DND-41 (cell line): ENCODE data around the gene ESRRB.

Experiments used
- ATAC-seq: fragments of 200-7000 bp; cut with Tn5 transposase; 3 replicates; pipeline ENCODE4 v1.9.1; 2021; ENCODE audit warnings: low read depth; ENCODE audit not compliant: insufficient read depth
- DNase-seq: peaks from one replicate; pipeline ENCODE4 v3.0.0-alpha.2; 2020
- H2AFZ ChIP-seq: 2 replicates; pipeline ENCODE4 v1.6.0; 2012; ENCODE audit warnings: low read depth, low read length
- H3K27ac ChIP-seq: 2 replicates; pipeline ENCODE4 v1.5.1; 2012; ENCODE audit warnings: low read length, inconsistent platforms
- H3K27me3 ChIP-seq: fragments of 200-600 bp; sonication (generic); 2 replicates; pipeline ENCODE4 v1.6.0; 2012; ENCODE audit warnings: low read length, mild to moderate bottlenecking, inconsistent platforms; ENCODE audit not compliant: insufficient read depth, poor library complexity
- H3K36me3 ChIP-seq: 2 replicates; pipeline ENCODE4 v1.5.1; 2012; ENCODE audit warnings: low read length, inconsistent platforms; ENCODE audit not compliant: insufficient read depth
- H3K4me1 ChIP-seq: 2 replicates; pipeline ENCODE4 v1.5.1; 2012; ENCODE audit warnings: mild to moderate bottlenecking, low read length; ENCODE audit not compliant: insufficient read depth
- H3K4me2 ChIP-seq: 2 replicates; pipeline ENCODE4 v1.6.0; 2012; ENCODE audit warnings: mild to moderate bottlenecking, moderate library complexity, low read length, inconsistent platforms; ENCODE audit not compliant: insufficient read depth
- H3K4me3 ChIP-seq, 2 experiments: fragments of 200-600 bp in 1 of 2; shearing (Covaris generic) in 1 of 2; 2 replicates each; pipeline ENCODE4 v1.5.1; 2012 to 2016; ENCODE audit warnings: inconsistent platforms in 2 of 2, low read length in 2 of 2, mild to moderate bottlenecking in 2 of 2, low read depth in 1 of 2, moderate library complexity in 1 of 2
- H3K79me2 ChIP-seq: 2 replicates; pipeline ENCODE4 v1.6.0; 2012; ENCODE audit warnings: low read length, inconsistent platforms; ENCODE audit not compliant: insufficient read depth
- H3K9ac ChIP-seq: 2 replicates; pipeline ENCODE4 v1.6.0; 2012; ENCODE audit warnings: low read depth, mild to moderate bottlenecking, inconsistent platforms, low read length, moderate library complexity
- H3K9me3 ChIP-seq: 2 replicates; pipeline ENCODE4 v1.5.1; 2012; ENCODE audit warnings: low read length, moderate library complexity, mild to moderate bottlenecking, inconsistent platforms; ENCODE audit not compliant: insufficient read depth, severe bottlenecking
- H4K20me1 ChIP-seq: 2 replicates; pipeline ENCODE4 v1.6.0; 2012; ENCODE audit warnings: low read length; ENCODE audit not compliant: insufficient read depth
- EZH2 ChIP-seq: IDR thresholded peaks from 3 replicates; pipeline ENCODE4 v1.6.1; 2012; ENCODE audit warnings: borderline replicate concordance, low read depth, mild to moderate bottlenecking, moderate library complexity, low read length, inconsistent platforms; ENCODE audit not compliant: severe bottlenecking
- TF ChIP-seq, protein P1 (sequence below): IDR thresholded peaks from 2 replicates; pipeline ENCODE4 v1.5.1; 2012; ENCODE audit warnings: borderline replicate concordance, low read length, moderate library complexity, mild to moderate bottlenecking; ENCODE audit not compliant: poor library complexity, severe bottlenecking; ENCODE audit errors: extremely low read depth

Gene ESRRB

DNA sequence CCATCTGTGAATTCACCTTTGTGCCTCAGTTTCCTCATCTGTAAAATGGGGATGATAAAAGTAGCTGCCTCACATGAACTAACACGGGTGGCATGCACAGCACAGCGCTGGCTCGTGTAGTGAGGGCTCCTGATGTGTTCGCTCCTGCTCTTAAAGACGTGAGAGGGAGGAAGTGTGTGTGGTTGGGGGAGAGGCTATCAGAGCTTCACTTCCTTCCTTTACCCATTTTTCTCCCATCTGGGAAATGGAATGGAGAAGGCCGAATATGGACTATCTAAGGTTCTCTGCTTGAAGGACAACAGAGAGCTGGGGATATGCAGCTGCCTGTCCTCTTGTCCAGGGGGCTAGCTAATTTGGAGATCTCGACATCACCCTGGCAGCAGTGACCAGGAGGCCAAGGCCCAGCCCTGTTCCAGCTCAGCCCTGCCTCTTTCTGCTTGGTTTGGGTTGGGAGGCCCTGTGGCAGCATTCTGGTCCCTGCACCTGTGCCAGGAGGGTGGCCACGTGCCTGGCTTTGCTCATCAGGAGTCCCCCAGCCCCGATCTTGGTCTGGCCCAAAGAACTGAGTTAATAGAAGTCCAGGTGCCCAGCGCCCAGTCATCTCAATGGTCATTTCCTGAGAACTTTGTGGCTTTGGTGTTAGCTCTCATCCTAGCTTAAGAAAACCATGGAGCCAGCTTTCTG lies 44.5 kb upstream of the ESRRB start:
- H3K9me3 ChIP-seq: no peaks in the 10 kb centered on the region
- H3K4me2 ChIP-seq: no peak overlapping the region
- TF ChIP-seq, protein P1, sequence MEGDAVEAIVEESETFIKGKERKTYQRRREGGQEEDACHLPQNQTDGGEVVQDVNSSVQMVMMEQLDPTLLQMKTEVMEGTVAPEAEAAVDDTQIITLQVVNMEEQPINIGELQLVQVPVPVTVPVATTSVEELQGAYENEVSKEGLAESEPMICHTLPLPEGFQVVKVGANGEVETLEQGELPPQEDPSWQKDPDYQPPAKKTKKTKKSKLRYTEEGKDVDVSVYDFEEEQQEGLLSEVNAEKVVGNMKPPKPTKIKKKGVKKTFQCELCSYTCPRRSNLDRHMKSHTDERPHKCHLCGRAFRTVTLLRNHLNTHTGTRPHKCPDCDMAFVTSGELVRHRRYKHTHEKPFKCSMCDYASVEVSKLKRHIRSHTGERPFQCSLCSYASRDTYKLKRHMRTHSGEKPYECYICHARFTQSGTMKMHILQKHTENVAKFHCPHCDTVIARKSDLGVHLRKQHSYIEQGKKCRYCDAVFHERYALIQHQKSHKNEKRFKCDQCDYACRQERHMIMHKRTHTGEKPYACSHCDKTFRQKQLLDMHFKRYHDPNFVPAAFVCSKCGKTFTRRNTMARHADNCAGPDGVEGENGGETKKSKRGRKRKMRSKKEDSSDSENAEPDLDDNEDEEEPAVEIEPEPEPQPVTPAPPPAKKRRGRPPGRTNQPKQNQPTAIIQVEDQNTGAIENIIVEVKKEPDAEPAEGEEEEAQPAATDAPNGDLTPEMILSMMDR: no peak
- TF ChIP-seq EZH2: no peak
- DNase-seq: no peak
- H3K27me3 ChIP-seq: no peaks in the 10 kb centered on the region
- H3K9ac ChIP-seq: no peak overlapping the region
- no peak overlapping the region for H2AFZ ChIP-seq
- H4K20me1 ChIP-seq: no peaks in the 10 kb centered on the region; the same call in 1 of the 2 replicates
- no peaks in the 10 kb centered on the region for H3K79me2 ChIP-seq
- H3K4me3 ChIP-seq: no peak overlapping the region
- ATAC-seq: no peak
- H3K4me1 ChIP-seq: no peaks in the 10 kb centered on the region
- no peak overlapping the region for H3K27ac ChIP-seq
- H3K36me3 ChIP-seq: no peaks in the 10 kb centered on the region

DNA sequence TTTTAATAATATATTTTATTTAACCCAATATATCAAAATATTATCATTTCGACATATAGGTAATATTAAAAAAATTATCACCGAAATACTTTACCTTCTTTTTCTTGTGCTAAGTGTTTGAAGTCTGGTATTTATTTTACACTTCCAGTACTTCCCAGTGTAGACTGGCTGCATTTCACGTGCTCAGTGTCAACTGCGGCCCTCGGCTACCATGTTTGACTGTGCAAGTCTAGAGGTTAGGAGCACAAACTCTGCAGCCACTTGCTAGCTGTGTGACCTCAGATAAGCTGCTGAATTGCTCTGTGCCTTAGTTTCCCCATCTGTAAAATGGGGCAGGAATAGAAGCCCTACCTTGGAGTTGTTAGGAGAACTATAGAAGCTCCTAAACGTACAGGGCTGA lies 42.3 kb upstream of the ESRRB start:
- no peak for ATAC-seq
- Histone ChIP-seq H3K4me3 (no peak overlapping the region), H3K27me3 (no peaks in the 10 kb centered on the region), H4K20me1 (no peaks in the 10 kb centered on the region; the same call in 1 of the 2 replicates), H2AFZ (no peak overlapping the region), H3K9ac (no peak overlapping the region), H3K36me3 (no peaks in the 10 kb centered on the region), H3K9me3 (no peaks in the 10 kb centered on the region), H3K4me1 (no peaks in the 10 kb centered on the region), H3K79me2 (no peaks in the 10 kb centered on the region), H3K4me2 (no peak overlapping the region), H3K27ac (no peak overlapping the region)
- TF ChIP-seq EZH2: no peak
- TF ChIP-seq, protein P1: no peak
- no peak for DNase-seq

DNA sequence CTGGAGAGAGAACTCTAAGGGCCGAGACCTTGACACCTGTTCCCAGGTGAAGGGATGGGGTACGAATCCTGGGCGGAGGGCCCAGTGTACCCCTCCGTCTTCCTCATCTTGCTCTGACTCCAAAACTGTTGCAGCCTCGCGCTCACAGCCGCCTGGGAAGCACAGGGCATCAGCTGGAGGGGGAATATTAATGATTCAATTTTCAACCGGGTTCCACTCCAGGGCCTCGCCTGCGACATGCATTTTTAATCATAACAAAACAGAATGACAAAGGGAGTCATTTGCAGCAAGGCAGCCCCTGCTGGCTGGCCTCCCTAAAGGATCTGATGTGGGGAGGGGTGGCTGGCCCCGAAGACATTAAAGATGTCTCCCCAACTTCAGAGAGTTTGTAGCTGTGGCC lies 41.6 kb upstream of the ESRRB start:
- no peaks in the 10 kb centered on the region for H3K4me1 ChIP-seq
- no peak overlapping the region for H3K27ac ChIP-seq
- H3K27me3 ChIP-seq: no peaks in the 10 kb centered on the region
- TF ChIP-seq, protein P1: no peak
- TF ChIP-seq EZH2: no peak
- no peak overlapping the region for H3K4me2 ChIP-seq
- no peaks in the 10 kb centered on the region for H3K79me2 ChIP-seq
- H3K9me3 ChIP-seq: no peaks in the 10 kb centered on the region
- no peaks in the 10 kb centered on the region for H3K36me3 ChIP-seq
- H2AFZ ChIP-seq: no peak overlapping the region
- no peak overlapping the region for H3K9ac ChIP-seq
- H4K20me1 ChIP-seq: no peaks in the 10 kb centered on the region; the same call in 1 of the 2 replicates
- DNase-seq (no peak), ATAC-seq (no peak)
- no peak overlapping the region for H3K4me3 ChIP-seq
